HS-27A (cell line): ENCODE data around the gene DDX49.

Source experiments
- DNase-seq: peaks from one replicate; pipeline ENCODE4 v3.0.0-alpha.2; 2012; ENCODE audit warnings: low read depth, missing footprints

Gene DDX49

DNA sequence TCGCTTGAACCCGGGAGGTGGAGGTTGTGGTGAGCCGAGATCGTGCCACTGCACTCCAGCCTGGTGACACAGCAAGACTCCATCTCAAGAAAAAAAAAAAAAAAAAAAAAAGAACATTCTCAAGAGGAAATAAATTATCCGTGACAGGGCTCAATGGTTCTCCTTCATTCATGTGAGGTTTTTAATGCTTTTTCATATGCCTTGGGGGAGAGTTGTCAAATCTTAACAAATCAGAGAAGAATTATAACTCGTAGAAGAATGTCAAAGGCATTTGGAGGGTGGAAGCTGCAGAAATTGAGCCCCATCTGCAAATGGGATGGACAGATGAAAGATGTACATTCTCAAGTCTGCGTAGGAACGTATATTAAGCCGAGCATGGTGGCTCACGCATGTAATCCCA, 56.4 kb downstream of the DDX49 start:
- DNase-seq = no peak
